Stimulated activated CD4-positive, alpha-beta T cell treated with anti-CD3 and anti-CD28 coated beads, Interleukin-2, amount 100 ng/mL, for 24 hours (primary cell): ENCODE measurements around the gene CPXM2.

Source experiments
- DNase-seq, 2 donors: peaks; one replicate each; pipeline ENCODE4 v3.0.0-alpha.2; 2020

The CPXM2 gene

GRCh38 chr10:123726836-123727235 lies 164.8 kb downstream of the CPXM2 start:
- no peak for DNase-seq

DNA sequence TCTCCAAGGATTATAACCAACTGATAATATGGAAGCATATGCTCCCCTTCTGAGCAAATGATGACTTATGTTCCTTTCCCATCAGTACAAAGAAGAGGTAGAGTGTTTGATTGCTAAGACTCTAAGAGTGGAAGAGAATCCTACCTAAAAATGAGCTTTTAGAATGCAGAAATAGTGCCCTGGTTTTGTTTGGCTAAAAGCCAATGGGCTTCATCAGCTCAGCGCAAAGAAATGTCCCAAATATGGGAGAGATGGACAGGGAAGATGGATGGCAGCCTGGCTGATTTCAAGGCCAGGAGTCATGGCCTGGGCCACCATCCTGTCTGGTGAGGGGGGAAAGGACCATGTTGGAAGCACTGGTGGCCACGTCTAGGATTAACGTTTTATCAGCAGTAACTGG lies 165.2 kb downstream of the CPXM2 start:
- DNase-seq, result no peak

- no peak for DNase-seq
These were observed 166.9 kb downstream of the CPXM2 start for GRCh38 chr10:123724747-123725146.

DNA sequence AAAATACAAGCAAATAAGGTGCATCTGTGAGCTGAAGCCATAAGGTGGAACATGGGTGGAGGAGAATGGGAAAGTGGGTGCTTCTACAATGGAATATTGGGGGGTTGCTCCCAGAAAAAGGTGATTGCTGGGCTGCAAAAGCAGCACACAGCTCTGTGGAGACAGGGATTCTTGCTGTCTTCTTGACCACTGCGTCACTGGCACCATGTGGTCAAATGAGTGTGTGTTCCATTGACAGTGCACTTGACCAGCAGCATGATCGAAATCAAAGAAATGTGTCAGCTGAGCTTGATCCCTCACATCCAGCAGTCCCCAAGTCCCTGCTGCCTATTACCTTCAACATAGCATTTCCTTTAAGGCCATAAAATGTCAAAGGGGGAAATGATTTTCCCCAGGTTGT lies 169.3 kb downstream of the CPXM2 start:
- DNase-seq, result no peak

- DNase-seq, result no peak
These were observed 170.1 kb downstream of the CPXM2 start for GRCh38 chr10:123721441-123722049.

DNA sequence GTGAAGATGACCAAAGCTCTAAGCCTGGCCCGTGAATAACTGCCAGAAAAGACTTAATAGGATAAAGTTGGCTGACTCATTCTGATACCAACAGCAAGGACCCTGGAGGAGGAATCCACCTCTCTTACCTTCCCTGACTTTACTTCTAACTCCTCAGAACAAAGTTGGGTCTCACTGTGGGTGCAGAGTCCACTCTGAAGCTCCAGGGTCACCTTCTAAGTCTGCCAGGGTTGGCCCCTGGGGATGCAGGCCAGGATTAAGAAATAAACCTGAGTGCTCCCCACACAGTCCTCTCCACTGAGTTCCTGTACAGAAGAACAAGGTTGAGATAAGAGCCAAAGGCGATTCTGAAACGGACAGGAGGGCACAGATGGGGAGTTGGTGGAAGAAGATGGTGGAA lies 171.1 kb downstream of the CPXM2 start:
- no peak for DNase-seq

- no peak for DNase-seq
These were observed 173.0 kb downstream of the CPXM2 start for GRCh38 chr10:123718544-123719060.

DNA sequence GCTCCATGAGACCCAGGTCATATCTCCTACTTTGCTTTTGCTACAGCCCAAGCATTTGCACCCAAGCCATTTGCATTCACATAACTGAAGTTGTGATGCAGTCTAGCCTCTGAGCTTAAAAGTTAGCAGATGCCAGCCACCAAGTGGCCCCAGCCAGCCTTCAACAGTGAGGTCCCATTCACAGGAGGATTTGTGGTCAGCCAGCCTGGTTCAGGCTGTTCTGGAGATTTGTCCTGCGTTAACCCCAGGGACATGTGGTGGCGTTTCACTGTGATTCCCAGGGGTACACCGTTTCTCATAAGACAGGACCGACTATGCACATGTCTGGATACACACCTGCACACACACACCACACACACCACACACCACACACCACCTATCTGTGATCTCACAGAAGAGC lies 174.3 kb downstream of the CPXM2 start:
- no peak for DNase-seq

DNA sequence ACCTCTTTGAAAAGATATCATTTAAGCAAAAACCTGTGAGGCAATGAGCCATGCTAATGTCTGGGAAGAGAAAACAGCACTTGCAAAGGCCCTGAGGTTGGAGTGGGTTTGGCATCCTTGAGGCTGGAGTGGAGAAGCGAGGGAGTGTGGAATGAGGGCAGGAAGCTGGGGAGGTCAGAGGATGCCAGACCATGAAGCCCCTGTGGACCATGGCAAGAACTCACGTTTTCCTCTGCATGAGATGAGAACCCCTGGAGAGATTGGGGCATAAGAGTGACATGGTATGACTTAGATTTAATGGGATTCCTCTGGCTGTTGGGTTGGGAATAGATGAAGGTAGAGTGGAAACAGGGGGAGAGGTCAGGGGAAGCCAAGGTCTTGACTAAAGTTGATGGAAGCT lies 176.1 kb downstream of the CPXM2 start:
- no peak for DNase-seq

- no peak for DNase-seq
These were observed 185.4 kb downstream of the CPXM2 start for GRCh38 chr10:123706236-123706635.

GRCh38 chr10:123704812-123705211 lies 186.8 kb downstream of the CPXM2 start:
- no peak for DNase-seq

DNA sequence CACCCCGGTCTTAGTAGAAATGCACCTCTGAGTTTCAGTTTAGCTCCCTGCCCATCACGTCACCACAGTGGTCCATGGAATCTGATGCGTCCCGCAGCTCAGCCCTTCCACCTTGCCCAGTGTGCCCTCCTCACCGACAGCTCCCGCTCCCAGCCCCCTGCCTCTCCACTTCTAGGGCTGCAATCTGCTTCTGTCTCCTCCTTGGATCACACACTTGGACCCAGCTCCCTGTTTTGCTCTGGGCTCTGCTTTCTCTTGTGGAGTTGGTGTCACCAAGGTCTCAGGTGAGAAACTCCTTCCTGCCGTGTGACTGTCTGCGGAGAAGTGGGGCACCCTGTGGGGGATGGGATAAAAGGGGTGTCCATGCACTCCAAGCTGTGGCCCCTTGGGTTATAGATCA lies 187.5 kb downstream of the CPXM2 start:
- DNase-seq, result no peak

- DNase-seq, result no peak
These were observed 188.3 kb downstream of the CPXM2 start for GRCh38 chr10:123703195-123703790.
